NCI-H1092 treated with DMSO at 0.1 percent for 48 hours (cell line): Measurements from ENCODE around the gene SHLD1.
A peak's percentile ranks its signal among the peaks of the same experiment; 100 is the strongest.
"Not testable (repeated sequence)": the region's sequence is repeated elsewhere in the genome, so short reads cannot be mapped to it uniquely, and the experiment has no call there.

ENCODE experiments used
- DNase-seq: peaks from one replicate; lab custom pipeline; 2025; lab: John Stamatoyannopoulos, UW

SHLD1 gene

GRCh38 chr20:5781798-5782750 is 31.9 kb downstream of the SHLD1 start:
- DNase-seq = no peak

GRCh38 chr20:5784735-5785134 is 34.5 kb downstream of the SHLD1 start:
- no peak for DNase-seq

GRCh38 chr20:5785146-5785545 is 34.9 kb downstream of the SHLD1 start:
- no peak for DNase-seq

- no peak for DNase-seq
Observed at GRCh38 chr20:5786930-5787795, 37.0 kb downstream of the SHLD1 start.

- no peak for DNase-seq
Observed at GRCh38 chr20:5787796-5788165, 37.6 kb downstream of the SHLD1 start.

GRCh38 chr20:5788385-5788895 is 38.2 kb downstream of the SHLD1 start:
- peak; percentile 89 for DNase-seq

- no peak for DNase-seq
Observed at GRCh38 chr20:5789827-5790226, 39.6 kb downstream of the SHLD1 start.

- no peak for DNase-seq
Observed at GRCh38 chr20:5793916-5794315, 43.7 kb downstream of the SHLD1 start.

- DNase-seq = no peak
Observed at GRCh38 chr20:5796331-5797040, 46.3 kb downstream of the SHLD1 start.

- no peak for DNase-seq
Observed at GRCh38 chr20:5797165-5797564, 47.0 kb downstream of the SHLD1 start.

GRCh38 chr20:5797843-5798462 is 47.8 kb downstream of the SHLD1 start:
- DNase-seq = no peak

GRCh38 chr20:5803754-5804303 is 53.6 kb downstream of the SHLD1 start:
- DNase-seq = not testable (repeated sequence)

- no peak for DNase-seq
Observed at GRCh38 chr20:5806457-5807263, 56.5 kb downstream of the SHLD1 start.

- no peak for DNase-seq
Observed at GRCh38 chr20:5807431-5807830, 57.2 kb downstream of the SHLD1 start.

- DNase-seq = no peak
Observed at GRCh38 chr20:5808901-5809300, 58.7 kb downstream of the SHLD1 start.

- no peak for DNase-seq
Observed at GRCh38 chr20:5809495-5809894, 59.3 kb downstream of the SHLD1 start.

GRCh38 chr20:5810800-5811422 is 60.7 kb downstream of the SHLD1 start:
- DNase-seq = no peak

GRCh38 chr20:5811746-5812145 is 61.5 kb downstream of the SHLD1 start:
- no peak for DNase-seq

GRCh38 chr20:5818346-5818681 is 68.1 kb downstream of the SHLD1 start:
- DNase-seq = no peak

- no peak for DNase-seq
Observed at GRCh38 chr20:5820738-5821137, 70.5 kb downstream of the SHLD1 start.
